ENCODE measurements around the gene FOXA2. TPM values are rescaled to one million over a fixed set of nuclear protein-coding genes. Genes with fewer than 3 reads are reported as not detected.

Gene FOXA2
- total RNA-seq, 2 experiments from 2014 or later, result not detected

DNA sequence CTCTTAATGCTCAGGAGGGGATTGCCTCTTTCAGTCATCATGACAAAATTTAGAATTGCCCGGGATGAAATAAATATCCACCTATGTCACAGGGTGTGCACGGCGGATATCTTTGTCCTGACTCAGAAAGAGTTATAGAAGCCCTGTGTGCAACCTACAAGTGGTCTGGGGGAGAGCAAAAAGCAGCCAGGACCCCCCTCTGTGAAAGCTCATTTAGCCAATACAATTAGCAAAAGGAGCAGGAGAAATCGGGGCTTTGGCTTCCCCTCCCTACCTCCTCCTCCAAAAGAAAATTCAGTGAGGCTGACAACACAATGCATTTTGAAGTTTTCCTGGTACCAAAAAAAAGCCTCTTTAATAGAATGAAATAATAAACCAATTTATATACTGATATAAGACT lies 21.8 kb downstream of the FOXA2 start:
- Mint-ChIP-seq H3K9me3 (no peaks in the 10 kb centered on the region), H3K36me3 (ENCODE audit: low read depth) (no peaks in the 10 kb centered on the region), H3K4me1 (ENCODE audit: low read depth) (no peaks in the 10 kb centered on the region), H3K4me3 (no peak overlapping the region), H3K27ac (no peak overlapping the region), H3K27me3 (peaks cover 92% of the 10 kb centered on the region)
- POLR2A ChIA-PET, result no interaction called here
- Histone ChIP-seq H3K27me3 (ENCODE audit: control insufficient read depth in 1 of 2, insufficient read depth in 2 of 2, low read length in 2 of 2) (peaks cover 47 to 50% of the 10 kb centered on the region in 2 experiments), H3K9me3 (ENCODE audit: control insufficient read depth in 1 of 2, insufficient read depth in 1 of 2, low read length in 2 of 2) (peaks cover 6 to 14% of the 10 kb centered on the region in 2 experiments), H3K27ac (ENCODE audit: low read depth in 1 of 2, low read length in 2 of 2) (no peak overlapping the region), H3K4me1 (ENCODE audit: insufficient read depth, low read length) (no peaks in the 10 kb centered on the region), H3K4me3 (ENCODE audit: low read length) (no peak overlapping the region), H3K36me3 (ENCODE audit: insufficient read depth, low read length) (no peaks in the 10 kb centered on the region)
- TF ChIP-seq, protein P1, sequence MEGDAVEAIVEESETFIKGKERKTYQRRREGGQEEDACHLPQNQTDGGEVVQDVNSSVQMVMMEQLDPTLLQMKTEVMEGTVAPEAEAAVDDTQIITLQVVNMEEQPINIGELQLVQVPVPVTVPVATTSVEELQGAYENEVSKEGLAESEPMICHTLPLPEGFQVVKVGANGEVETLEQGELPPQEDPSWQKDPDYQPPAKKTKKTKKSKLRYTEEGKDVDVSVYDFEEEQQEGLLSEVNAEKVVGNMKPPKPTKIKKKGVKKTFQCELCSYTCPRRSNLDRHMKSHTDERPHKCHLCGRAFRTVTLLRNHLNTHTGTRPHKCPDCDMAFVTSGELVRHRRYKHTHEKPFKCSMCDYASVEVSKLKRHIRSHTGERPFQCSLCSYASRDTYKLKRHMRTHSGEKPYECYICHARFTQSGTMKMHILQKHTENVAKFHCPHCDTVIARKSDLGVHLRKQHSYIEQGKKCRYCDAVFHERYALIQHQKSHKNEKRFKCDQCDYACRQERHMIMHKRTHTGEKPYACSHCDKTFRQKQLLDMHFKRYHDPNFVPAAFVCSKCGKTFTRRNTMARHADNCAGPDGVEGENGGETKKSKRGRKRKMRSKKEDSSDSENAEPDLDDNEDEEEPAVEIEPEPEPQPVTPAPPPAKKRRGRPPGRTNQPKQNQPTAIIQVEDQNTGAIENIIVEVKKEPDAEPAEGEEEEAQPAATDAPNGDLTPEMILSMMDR (IDR thresholded peaks at IDR 0.05), result no peak
- DNase-seq (no peak), ATAC-seq (ENCODE audit: poor library complexity) (no peak)
- intact Hi-C loops (cut with DNase I, micrococcal nuclease), result no loop called here
- CTCF ChIA-PET, result no interaction called here

DNA sequence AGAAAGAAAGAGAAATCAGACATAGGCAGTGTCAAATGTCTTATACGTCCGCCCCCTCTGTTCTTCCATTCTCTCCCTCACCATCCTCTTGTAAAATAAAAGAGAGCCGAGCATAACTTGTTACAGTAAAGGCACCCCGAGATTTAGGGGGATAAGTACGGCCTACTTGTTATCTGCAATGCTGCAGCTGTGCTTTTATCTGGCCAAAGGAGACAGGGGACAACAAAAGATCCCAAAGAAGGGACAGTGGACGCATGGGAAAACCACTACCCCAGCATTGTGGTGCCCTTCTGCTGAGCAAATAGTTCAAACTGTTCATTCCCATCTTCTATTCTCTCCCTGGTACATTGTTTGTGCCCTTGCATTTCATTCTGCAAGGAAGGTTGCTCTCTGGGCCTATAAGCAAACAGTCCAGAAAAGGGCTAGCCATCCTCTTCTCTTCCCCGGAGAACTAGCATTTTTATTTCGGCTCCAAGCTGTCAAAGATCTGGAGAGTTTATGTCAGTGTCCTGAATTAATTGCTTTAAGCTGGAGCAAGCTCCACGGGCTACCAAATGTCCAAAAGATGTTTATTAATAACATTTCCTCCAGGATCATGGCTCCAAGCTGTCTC lies 22.3 kb downstream of the FOXA2 start:
- CTCF ChIA-PET, result no interaction called here

DNA sequence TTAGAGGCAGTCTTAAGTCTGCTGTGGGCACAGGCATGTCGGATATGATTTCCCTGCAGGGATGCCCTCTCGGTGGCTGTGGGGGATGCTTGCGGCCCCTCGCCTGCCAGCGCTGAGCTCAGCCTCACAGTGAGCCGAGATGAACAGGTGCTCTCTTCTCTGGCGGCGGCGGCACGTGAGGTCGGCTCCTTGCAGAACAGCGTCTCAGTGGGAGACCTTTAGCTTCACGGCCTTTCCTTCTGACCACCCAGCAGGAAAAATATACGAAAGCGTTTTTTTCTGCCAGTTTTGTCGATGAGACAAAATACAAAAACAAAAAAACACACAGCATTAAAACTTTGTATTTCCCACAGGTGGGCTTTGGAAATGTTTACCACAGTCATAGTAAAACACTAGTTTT lies 23.6 kb downstream of the FOXA2 start:
- Histone ChIP-seq H3K27me3 (ENCODE audit: control insufficient read depth in 1 of 2, insufficient read depth in 2 of 2, low read length in 2 of 2) (peaks cover 34 to 41% of the 10 kb centered on the region in 2 experiments), H3K4me1 (ENCODE audit: insufficient read depth, low read length) (no peaks in the 10 kb centered on the region), H3K36me3 (ENCODE audit: insufficient read depth, low read length) (no peaks in the 10 kb centered on the region), H3K27ac (ENCODE audit: low read depth in 1 of 2, low read length in 2 of 2) (no peak overlapping the region), H3K9me3 (ENCODE audit: control insufficient read depth in 1 of 2, insufficient read depth in 1 of 2, low read length in 2 of 2) (peaks cover 0 to 16% of the 10 kb centered on the region in 2 experiments), H3K4me3 (ENCODE audit: low read length) (no peak overlapping the region)
- Mint-ChIP-seq H3K9me3 (no peaks in the 10 kb centered on the region), H3K4me3 (no peak overlapping the region), H3K27ac (no peak overlapping the region), H3K4me1 (ENCODE audit: low read depth) (no peaks in the 10 kb centered on the region), H3K36me3 (ENCODE audit: low read depth) (no peaks in the 10 kb centered on the region), H3K27me3 (peaks cover 79% of the 10 kb centered on the region)
- no peak for ATAC-seq (ENCODE audit: poor library complexity)
- intact Hi-C loops (cut with DNase I, micrococcal nuclease), result no loop called here
- ChIA-PET POLR2A (no interaction called here), CTCF (no interaction called here)
- no peak for DNase-seq
- TF ChIP-seq, protein P1 (IDR thresholded peaks at IDR 0.05), result no peak

More for the DNA sequence above, 22.3 kb downstream of the FOXA2 start:
- H3K9me3 Mint-ChIP-seq, result no peaks in the 10 kb centered on the region
- DNase-seq (no peak), ATAC-seq (ENCODE audit: poor library complexity) (no peak)
- Histone ChIP-seq H3K27ac (ENCODE audit: low read depth in 1 of 2, low read length in 2 of 2) (no peak overlapping the region), H3K4me3 (ENCODE audit: low read length) (no peak overlapping the region), H3K36me3 (ENCODE audit: insufficient read depth, low read length) (no peaks in the 10 kb centered on the region), H3K9me3 (ENCODE audit: control insufficient read depth in 1 of 2, insufficient read depth in 1 of 2, low read length in 2 of 2) (peaks cover 4 to 16% of the 10 kb centered on the region in 2 experiments), H3K4me1 (ENCODE audit: insufficient read depth, low read length) (no peaks in the 10 kb centered on the region), H3K27me3 (ENCODE audit: control insufficient read depth in 1 of 2, insufficient read depth in 2 of 2, low read length in 2 of 2) (peaks cover 42 to 44% of the 10 kb centered on the region in 2 experiments)
- no peaks in the 10 kb centered on the region for H3K4me1 Mint-ChIP-seq (ENCODE audit: low read depth)
- TF ChIP-seq, protein P1 (IDR thresholded peaks at IDR 0.05), result no peak
- peaks cover 90% of the 10 kb centered on the region for H3K27me3 Mint-ChIP-seq
- no peak overlapping the region for H3K27ac Mint-ChIP-seq
- no peak overlapping the region for H3K4me3 Mint-ChIP-seq
- no peaks in the 10 kb centered on the region for H3K36me3 Mint-ChIP-seq (ENCODE audit: low read depth)
- intact Hi-C loops (cut with DNase I, micrococcal nuclease), result no loop called here
- POLR2A ChIA-PET, result no interaction called here

Measured in CD4-positive, alpha-beta T cell (primary cell).